Kidney capillary endothelial cell (primary cell): Measurements from ENCODE around the gene CDH23.

Source experiments
- DNase-seq: peaks from one replicate; pipeline ENCODE4 v3.0.0-alpha.2; 2018; ENCODE audit warnings: low spot score

The CDH23 gene

DNA sequence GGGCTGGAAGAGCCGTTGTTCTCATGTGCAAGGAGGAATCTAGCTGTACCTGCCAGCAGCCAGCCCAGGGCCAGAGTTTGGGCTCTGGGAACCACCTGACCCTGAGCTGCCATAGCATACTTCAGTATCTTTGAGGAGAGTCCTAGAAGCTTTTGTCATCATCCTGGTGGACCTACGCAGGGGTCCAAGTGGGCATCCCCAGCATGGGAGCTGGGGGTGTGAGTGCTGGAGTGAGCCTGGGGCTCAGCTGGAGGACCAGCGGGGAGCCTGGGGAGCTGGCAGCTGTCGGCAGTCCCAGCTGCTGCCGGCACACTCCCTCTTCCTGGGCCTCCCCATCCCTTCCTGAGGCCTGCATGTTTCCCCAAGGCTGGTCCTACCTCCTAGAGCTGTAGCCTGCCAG lies 290.4 kb downstream of the CDH23 start:
- DNase-seq, result no peak

DNA sequence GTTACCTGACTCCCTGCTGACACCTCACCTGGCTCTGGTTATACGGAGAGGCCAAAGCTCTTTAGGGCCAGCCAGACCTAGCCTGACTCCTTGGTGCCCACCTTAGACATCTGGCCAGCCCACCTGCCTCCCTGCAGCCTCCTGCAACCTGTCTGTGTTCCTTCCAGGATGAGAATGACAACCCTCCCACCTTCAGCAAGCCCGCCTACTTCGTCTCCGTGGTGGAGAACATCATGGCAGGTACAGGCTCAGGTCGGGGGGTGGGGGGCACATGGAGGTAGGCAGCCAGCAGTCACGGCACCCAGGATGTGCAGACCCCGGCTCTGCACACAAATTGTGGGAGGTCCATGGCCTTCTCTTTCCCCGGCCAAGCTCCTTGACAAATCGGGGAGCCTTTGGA lies 290.8 kb downstream of the CDH23 start:
- no peak for DNase-seq

DNA sequence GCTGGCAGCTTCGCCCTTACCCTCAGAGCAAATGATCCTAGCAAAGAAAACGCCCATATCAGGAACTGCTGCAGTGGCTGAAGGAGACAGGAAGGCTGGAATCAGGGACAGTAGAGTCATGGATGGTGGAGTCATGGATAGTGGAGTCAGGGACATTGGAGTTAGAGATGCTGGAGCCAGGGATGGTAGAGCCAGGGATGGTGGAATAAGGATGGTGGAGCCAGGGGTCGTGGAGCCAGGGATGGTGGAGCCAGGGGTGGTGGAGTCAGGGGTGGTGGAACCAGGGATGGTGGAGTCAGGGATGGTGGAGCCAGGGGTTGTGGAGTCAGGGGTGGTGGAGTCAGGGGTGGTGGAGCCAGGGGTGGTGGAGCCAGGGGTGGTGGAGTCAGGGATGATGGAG lies 291.5 kb downstream of the CDH23 start:
- no peak for DNase-seq

DNA sequence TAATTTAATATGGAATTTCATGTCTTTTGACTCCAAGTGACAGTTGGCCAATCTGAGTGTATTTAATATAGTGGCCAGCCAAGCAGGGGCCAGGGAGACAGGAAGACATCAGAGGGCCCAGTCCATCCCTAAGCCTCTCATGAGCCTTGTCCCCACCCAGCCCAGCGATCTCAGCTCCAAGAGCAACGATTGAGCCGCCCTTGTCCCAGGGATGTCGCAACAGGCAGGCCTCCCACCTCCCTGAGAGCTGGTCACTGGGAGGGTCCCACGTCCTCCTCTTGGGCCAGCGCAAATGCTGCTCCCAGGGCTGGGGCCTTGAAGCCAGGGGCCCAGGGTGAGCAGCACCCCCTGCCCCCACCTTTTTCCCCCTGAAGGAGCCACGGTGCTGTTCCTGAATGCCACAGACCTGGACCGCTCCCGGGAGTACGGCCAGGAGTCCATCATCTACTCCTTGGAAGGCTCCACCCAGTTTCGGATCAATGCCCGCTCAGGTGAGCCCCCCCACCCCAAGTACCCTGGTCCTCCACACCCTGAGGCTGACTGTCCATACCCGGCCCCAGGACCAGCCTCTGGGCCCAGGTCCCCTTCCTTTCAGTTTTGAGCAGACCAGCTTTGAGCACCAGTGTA lies 293.5 kb downstream of the CDH23 start:
- no peak for DNase-seq

DNA sequence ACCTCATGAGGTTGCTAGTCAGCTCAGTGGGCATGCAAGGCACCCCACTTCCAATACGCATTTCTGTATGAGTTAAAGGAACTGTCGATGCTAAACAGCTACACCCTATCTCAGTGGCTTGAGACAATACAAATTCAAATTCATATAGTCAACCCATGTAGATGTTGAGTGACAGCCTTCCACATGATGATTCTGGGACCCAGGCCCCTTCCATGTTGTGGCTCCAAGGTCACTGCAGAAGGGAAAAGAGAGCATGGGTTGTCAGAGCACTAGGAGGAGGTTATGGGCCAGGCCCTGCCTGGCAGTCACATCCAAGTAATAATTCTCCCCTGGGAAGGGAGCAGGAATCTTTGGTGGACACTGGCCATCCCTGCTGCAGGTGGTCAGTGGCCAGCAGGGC lies 294.7 kb downstream of the CDH23 start:
- DNase-seq, result no peak

DNA sequence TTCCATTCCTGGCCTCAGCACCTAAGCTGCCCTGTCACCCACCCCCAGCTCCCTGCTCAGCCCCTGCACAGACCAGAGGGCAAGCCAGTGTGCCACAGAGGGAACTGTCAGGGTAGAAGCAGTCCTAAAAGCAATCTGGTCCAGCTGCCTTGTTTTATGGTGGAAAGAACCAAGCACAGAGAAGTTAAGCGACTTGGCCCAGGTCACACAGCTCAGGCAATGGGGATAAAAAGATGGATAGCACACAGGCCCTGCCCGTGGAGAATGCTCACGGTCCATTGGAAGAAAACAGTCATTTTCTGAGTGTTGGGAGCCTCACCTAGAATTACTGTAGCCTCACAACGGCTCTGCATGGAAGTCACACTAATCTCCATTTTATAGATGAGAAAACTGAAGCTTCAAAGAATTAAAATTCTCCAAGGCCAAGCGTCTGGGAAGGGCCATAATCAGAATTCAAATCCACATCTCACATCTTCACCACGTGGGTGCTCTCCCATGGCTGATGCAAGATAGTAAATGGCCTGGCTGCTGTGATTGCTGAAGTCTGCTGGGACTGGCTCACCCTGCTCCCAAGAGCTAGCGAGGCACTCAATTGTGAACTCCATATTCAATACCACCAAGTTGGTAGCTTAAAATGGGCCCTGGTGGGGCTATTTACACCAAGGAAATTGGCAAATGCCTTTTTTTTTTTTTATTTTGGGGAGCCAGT lies 296.0 kb downstream of the CDH23 start:
- no peak for DNase-seq

DNA sequence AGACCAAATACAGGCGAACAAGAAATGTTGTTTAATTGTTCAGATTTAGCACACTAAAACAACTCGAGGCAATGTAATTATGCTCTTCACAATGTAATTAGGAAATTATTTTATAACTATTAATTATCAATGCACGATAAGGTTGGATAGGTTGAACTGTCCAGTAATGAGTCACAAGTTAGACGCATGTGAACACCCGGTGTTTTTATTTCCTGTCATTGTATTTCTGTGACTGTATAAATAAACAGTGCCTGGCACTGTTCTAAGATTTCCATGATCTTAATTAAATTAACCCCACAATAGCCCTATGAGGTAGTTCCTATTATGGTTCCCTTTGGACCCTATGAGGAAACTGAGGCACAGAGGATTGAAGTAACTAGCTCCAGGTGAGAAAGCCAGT lies 296.7 kb downstream of the CDH23 start:
- peak; percentile 80 for DNase-seq

DNA sequence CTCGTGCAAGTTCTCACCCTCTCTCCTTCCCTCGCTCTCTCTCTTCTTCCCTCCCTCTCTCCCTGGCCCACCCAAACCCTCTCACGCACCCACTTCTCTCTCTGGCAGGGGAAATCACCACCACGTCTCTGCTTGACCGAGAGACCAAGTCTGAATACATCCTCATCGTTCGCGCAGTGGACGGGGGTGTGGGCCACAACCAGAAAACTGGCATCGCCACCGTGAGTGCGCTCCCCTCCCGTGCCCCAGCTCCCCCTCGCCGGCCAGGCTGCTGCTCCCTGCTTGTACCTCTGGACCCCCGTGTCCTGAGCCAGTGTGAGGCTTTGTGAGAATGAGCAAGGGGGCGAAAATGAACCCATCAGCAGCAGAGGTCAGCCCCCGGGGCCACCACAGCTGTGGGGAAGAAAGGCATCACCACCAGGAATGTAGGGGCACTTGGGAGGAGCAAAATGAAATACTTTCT lies 297.4 kb downstream of the CDH23 start:
- DNase-seq, result no peak

DNA sequence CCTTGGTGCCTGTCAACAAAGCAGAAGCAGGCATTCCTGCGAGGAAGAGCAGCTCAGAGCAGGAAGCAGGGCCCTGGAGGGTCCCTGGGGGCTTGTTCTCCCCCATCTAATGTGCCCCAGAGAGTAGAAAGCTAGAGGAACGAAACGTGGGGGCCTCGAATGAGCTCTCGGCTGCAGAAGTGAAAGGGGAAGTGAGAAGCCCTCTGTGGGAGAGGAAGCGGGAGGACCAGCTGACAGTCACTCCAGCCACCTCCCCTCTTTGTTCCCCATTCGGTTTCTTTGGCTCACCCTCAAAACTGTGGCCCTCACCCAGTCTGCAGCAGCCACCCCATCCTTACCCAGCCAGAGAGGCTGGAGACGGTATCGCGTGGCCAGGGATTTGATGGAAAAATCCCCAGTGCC lies 297.8 kb downstream of the CDH23 start:
- no peak for DNase-seq

DNA sequence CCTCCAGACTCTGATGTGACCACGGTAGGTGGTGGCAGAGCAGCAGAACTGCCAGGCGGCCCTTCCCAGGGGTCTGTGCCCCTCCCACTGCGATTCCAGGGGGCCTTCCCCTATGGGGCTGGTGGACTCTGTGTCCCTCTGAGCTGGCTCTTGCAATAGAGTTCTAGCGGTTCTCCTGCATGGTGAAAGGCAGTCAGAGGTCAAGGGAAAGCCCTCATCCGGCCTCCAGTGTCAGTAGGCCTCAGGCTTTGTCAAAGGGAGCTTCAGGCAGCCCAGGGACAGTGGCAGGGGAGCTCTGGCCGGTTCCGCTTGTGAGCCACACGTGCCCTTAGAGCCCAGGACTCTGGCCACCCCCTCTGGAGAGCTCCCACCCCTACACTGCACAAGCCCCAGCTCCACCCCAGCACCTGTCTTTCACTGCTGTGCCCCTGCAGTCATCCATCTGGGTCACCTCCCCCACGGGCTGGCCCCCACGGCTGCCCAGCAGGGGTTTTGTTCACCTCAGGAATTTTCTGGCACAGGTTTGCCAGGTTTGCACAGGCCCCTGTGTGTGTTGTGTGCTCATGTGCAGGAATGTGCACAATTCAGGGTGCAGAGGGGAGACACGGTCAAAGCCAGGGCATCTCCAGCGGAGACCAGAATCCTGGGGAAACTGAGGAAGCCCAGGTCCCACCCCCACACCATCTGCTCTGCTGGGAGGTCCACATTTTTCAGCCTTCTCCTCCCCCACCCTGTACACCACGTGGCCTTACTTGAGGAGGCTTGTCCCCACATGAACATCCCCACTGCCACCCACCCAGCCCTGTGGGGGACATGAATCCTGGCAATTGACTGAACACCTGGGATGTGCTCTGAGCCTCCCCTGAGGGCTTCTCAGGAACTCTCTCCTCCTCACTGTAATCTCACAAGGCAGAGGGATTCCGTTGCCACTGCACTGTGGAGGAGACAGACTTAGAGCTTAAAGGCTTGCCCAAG lies 299.1 kb downstream of the CDH23 start:
- no peak for DNase-seq

DNA sequence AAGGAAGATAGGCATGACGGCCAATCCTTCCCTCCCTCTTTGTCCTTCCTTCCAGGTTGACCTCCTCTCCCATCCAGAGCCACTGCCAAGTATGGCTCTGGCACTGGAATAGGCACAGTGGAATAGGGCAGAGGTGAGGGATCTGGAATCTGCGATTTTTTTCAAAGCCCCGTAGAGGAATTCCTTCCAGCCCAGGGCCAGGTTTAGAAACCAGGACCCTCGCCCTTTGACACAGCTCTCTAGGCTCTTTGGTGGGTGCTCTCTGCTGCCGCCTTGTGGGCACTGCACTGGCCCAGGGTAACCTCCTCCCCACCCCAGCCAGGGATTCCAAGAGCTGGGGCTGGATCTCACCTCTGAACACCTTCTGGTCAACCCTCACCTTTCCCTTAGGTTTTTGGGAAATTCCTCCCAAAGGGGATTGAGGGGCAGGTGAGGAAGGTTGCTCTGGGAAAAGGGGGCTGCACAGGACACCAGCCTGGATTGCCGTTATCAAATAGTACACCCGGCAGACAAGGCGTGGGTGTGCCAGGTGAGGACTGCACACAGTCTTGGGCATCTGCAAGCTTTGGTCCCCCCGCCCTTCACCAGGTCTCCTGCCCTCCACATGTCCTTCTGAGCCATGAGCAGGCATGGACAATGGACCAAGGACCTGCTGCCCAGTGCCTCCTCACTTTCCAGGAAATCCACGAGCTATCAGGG lies 300.1 kb downstream of the CDH23 start:
- peak; percentile 36 for DNase-seq

DNA sequence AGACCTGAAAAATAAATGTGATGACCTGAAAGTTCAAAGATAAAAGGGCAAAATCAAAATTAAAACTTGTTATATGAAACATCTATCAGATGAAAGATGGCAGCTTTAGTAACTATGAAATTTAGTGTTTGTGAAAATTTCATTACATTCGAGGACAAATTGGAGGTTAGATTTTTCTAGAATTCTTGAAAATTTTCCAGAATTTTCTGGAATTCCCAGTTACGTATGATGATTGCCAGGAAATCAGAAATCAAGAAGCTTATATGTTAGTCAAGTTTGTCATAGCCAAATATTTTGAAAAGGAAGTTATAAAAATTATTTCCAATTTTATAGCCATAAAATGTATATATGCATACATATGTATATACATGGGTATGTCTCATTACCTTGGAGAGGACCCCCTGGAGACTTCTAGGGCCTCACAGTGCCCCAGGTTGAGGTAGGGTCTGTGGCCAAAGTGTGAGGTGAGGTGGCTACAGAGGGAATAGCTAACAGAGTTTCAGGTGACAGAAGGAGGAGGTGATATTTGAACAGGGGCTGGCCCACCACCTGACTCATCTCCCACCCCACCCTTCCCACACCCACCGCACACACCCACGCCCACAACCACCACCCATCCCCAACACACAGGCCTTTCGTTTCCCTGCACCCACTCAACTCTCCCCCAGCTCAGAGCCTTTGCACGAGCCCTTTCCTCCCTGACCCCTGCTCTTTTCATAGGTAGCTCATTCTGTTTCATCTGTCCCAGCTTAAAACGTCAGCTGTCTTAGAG lies 301.4 kb downstream of the CDH23 start:
- DNase-seq, result no peak

DNA sequence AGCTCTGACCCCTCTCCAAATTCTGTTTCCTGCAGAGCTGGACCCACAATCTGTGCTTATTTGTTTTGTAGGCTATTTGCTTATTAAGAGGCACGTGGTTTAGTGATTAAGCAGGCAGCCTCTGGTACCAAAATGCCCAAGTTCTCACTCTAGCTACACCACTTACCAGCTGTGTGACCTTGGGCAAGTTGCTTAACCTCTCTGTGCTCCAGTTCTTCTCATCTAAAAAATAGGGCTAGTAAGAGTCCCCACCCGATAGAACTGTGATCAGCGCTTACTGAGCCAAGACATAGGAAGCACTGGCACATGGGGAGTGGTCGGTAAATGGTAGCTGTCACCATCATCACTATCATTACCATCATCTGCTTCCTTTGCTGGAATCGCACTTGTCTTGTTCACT lies 302.0 kb downstream of the CDH23 start:
- no peak for DNase-seq

DNA sequence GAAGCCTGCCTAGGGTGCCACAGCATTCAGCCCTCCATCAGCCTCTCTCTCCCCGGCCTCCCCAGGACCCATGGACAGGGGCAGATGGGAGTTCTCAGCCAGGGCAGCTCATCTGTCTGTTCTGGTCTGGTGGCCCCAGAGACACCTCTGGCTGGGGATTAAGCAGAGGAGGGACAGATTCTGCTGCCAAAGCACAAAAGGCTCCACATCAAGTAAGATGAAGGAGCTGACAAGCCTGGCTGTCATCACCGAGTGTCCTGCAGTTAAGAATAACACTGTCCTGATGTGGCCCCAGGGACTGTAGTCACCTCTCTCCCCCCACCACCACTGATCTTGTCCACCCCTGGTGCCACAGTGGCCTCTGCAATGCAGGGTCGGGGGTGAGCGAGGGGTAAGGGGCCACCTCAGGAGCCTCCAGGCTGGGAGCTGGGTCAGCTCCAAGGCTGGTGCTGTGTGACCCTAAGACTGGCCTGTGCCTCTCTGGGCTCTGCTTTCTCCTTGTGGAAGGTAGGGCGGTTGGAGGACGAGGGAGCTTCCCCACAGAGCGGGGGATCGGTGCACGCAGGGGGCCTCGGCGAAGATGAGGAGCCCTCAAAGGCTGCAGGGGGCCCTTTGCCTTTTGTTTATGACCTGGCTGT lies 304.1 kb downstream of the CDH23 start:
- no peak for DNase-seq

DNA sequence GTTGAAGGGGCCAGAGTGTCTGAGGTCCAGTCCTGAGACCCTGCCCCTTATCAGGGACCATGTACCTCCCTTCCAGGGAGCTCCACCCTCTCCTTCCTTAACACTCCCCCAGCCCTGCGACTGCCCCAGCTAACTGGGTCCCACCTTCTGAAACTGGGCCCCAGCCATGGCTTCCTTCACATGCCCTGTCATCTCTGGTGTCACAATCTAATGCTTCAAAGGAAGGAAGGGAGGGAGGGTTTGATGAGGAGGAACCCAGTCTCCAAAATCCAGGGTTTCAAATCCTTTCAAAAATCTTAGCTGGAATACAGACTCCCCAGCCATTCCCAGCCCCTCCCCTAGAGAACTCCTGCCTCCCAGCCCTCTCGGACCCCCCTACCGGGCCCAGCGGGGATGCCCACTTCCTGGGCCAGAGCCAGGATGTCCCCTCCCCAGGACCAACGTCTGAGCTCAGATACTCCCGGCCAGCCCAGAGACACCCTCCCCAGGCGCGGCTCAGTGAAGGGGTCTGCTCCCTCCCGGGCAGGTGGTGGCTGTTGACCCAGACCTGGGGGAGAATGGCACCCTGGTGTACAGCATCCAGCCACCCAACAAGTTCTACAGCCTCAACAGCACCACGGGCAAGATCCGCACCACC lies 304.9 kb downstream of the CDH23 start:
- DNase-seq, result no peak

DNA sequence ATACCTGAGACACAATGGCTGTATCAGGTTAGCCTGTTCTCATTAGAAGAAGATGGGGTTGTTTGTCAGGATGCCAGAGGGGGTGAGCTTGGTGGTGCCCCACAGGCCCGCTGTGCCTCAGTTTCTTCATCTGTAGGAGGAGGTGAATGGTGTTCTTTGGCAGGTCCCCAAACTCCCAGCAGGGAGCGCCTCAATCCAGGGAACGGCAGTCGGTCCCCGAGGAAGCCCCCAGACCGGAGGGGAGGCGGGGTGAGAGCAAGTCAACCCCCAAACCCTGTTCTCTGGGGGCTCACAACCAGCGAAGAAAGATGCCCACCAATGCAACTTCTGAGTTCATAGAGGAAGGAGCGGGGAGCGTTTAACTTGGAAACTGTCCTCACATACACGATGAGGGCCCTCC lies 306.9 kb downstream of the CDH23 start:
- no peak for DNase-seq

DNA sequence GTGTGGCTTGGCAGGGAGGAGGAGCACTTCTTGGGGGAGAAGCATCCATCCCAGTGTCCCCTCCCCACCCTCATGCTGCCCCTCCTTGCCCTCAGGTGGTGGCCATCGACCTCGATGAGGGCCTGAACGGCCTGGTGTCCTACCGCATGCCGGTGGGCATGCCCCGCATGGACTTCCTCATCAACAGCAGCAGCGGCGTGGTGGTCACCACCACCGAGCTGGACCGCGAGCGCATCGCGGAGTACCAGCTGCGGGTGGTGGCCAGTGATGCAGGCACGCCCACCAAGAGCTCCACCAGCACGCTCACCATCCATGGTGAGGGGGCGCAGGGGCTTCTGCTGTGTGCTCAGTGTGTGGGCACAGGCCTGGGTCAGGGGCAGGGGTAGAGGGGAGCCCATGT lies 308.1 kb downstream of the CDH23 start:
- no peak for DNase-seq

DNA sequence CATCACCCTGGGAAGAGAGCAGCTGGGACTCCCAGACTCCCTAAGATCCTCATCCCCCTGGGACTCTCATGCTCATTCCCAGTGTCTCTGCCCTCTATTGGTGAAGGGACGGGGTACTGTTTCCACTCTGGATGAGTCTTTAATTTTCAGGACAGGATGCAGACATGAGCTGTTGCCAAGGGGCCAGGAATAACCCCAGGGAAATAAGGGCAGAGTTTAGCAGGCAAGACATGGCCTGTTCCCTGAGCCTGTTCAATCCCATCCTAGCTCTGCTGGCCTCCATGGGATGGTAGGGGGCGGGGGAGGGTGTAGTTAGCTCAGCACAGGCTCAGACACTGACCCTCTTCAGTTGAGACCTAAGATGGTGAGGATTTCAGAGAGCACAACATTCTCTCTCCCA lies 308.9 kb downstream of the CDH23 start:
- no peak for DNase-seq

DNA sequence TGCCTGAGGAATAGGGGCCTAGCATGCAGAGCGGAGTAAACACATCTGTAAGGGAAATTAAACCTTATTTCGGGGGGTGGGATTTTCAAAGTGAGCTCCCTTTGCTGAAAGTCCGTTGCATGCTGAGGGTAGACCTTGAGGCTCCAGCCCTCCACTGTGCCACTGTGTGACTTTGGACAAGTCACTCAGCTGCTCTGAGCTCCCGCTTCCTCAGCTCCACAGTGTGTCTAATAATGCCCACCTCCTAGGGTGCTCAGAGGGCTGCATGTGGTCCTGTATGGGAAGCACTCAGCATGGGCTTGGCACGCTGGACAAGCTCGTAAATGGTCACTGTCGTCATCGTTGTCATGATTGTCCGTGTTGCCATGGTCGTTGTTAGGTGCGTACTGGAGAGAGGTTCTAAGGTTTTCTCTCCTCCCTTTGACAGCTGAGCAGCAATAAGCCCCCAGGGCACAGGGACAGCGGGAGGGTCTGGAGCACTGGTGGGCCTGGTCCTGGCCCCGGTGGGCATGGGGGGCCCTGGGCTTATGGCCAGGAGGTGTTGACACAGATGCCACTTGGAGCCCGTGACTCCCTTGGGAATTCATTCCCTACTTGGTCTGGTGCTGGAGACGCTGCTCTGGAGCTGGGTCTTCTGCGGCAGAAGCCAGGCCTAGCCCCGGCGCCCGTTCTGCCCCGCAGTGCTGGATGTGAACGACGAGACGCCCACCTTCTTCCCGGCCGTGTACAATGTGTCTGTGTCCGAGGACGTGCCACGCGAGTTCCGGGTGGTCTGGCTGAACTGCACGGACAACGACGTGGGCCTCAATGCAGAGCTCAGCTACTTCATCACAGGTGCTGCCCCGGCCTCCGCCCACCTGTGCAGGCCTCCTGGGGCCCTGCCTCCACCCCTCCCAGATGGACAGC lies 309.7 kb downstream of the CDH23 start:
- no peak for DNase-seq
